HG03025 (cell line): ENCODE results near the gene TEAD1.

ENCODE experiments used
- ATAC-seq: cut with Tn5 transposase; IDR thresholded peaks from one replicate; pipeline ENCODE4 v1.9.1; 2021; ENCODE audit warnings: mild to moderate bottlenecking, moderate library complexity; ENCODE audit not compliant: unreplicated experiment, low FRiP score

The TEAD1 gene

GRCh38 chr11:12827929-12828812, 153.9 kb downstream of the TEAD1 start:
- ATAC-seq: no peak

- no peak for ATAC-seq
These were observed 154.9 kb downstream of the TEAD1 start for GRCh38 chr11:12829131-12829530.

GRCh38 chr11:12829540-12830314, 155.5 kb downstream of the TEAD1 start:
- ATAC-seq: no peak

- ATAC-seq: no peak
These were observed 157.4 kb downstream of the TEAD1 start for GRCh38 chr11:12831471-12832202.

GRCh38 chr11:12832480-12833224, 158.4 kb downstream of the TEAD1 start:
- no peak for ATAC-seq

- no peak for ATAC-seq
These were observed 159.9 kb downstream of the TEAD1 start for GRCh38 chr11:12834166-12834565.

- no peak for ATAC-seq
These were observed 160.4 kb downstream of the TEAD1 start for GRCh38 chr11:12834630-12835029.

- no peak for ATAC-seq
These were observed 161.1 kb downstream of the TEAD1 start for GRCh38 chr11:12835286-12835685.

GRCh38 chr11:12838463-12839123, 164.4 kb downstream of the TEAD1 start:
- ATAC-seq: no peak

- no peak for ATAC-seq
These were observed 166.8 kb downstream of the TEAD1 start for GRCh38 chr11:12840871-12841660.

GRCh38 chr11:12841946-12842630, 167.9 kb downstream of the TEAD1 start:
- no peak for ATAC-seq

GRCh38 chr11:12842933-12843636, 168.9 kb downstream of the TEAD1 start:
- ATAC-seq: no peak

- ATAC-seq: no peak
These were observed 170.9 kb downstream of the TEAD1 start for GRCh38 chr11:12845163-12845562.

- no peak for ATAC-seq
These were observed 171.6 kb downstream of the TEAD1 start for GRCh38 chr11:12845739-12846358.

- ATAC-seq: no peak
These were observed 172.8 kb downstream of the TEAD1 start for GRCh38 chr11:12846786-12847615.

- no peak for ATAC-seq
These were observed 174.2 kb downstream of the TEAD1 start for GRCh38 chr11:12848413-12848812.

- ATAC-seq: no peak
These were observed 179.1 kb downstream of the TEAD1 start for GRCh38 chr11:12853325-12853651.
